Prostate gland (tissue), 2 donors: ENCODE results near the gene WDFY3. TPM values are rescaled to one million over a fixed set of nuclear protein-coding genes. Genes with fewer than 3 reads are reported as not detected.

Experiments
- DNase-seq: peaks from one replicate; pipeline ENCODE4 v3.0.0-alpha.2; 2019; ENCODE audit warnings: low spot score
- H3K27ac ChIP-seq, 2 donors: fragments of 200-600 bp; sonication (generic); 2 replicates each; pipeline ENCODE4 v1.5.1; 2017 to 2019
- H3K27me3 ChIP-seq: fragments of 200-600 bp; sonication (generic); replicated peaks from 2 replicates; pipeline ENCODE4 v1.5.1; 2019; ENCODE audit not compliant: insufficient read depth
- H3K36me3 ChIP-seq, 2 donors: fragments of 200-600 bp; sonication (generic); 1 replicate in 1 of 2; 2 replicates in 1 of 2; pipeline versions ENCODE4 v1.5.1 to v1.8.1; 2017 to 2019
- H3K4me1 ChIP-seq: fragments of 200-600 bp; sonication (generic); replicated peaks from 2 replicates; pipeline ENCODE4 v1.5.1; 2019
- H3K4me3 ChIP-seq, 2 donors: fragments of 200-600 bp; sonication (generic); 2 replicates each; pipeline ENCODE4 v1.5.1; 2017 to 2019
- H3K9me3 ChIP-seq: fragments of 200-600 bp; sonication (generic); 2 replicates; pipeline ENCODE4 v1.5.1; 2017
- POLR2A ChIP-seq: fragments of 450-650 bp; IDR thresholded peaks from one replicate; pipeline ENCODE4 v1.6.1; 2016; ENCODE audit warnings: antibody characterized with exemption, mild to moderate bottlenecking
- POLR2AphosphoS5 ChIP-seq: sonication (generic); formaldehyde crosslinking; IDR thresholded peaks from one replicate; pipeline ENCODE4 v1.6.1; 2017; ENCODE audit warnings: antibody characterized with exemption
- WGBS: methylation state at CpG from one replicate; pipeline ENCODE4 v1.1.5; 2018; 5-methylcytosine and 5-hydroxymethylcytosine counted together
- intact Hi-C: fragments of 100-400 bp; cut with DNase I; formaldehyde crosslinking; loops from one replicate; pipeline ENCODE4 v1.14.2; 2022
- total RNA-seq, 2 donors: library from RNA; depleted of rRNA; stranded (reverse); fragments of >200 nt; gene quantifications; one replicate each; pipeline ENCODE4 v1.1.0, GENCODE V29; 2016
- TF ChIP-seq, protein P1 (sequence below), 4 experiments: fragments of 200-600 bp in 2 of 4; fragments of 450-650 bp in 2 of 4; sonication (generic) in 2 of 4; IDR thresholded peaks; 1 replicate in 3 of 4; 2 replicates in 1 of 4; pipeline ENCODE4 v1.5.1; 2016 to 2019; ENCODE audit warnings: antibody characterized with exemption in 4 of 4, mild to moderate bottlenecking in 2 of 4, moderate library complexity in 2 of 4

The WDFY3 gene
- total RNA-seq, 2 donors from 2014 or later = 48.1 to 110 TPM

DNA sequence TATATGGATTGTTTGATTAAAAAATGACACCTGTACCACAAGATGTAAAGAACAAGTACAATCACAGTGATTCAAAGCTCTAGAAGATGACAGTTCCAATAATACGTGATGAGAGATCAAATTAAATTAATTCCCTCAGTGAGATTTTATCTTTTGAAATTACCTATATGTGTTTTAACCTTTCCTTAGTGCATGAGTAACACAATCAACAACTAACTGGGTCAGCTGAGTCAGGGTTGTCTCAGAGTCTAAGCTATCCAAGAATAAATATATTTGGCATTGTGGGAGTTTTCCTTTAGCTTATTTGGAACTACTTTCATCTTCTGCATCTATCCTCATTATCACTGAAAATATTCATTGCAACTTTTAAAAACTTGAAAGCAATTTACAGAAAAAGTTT lies 162.8 kb downstream of the WDFY3 start:
- WGBS = 70% methylated on average over 1 of the region's 1 CpG
- no peaks in the 10 kb centered on the region for H3K36me3 ChIP-seq
- H3K9me3 ChIP-seq = no peaks in the 10 kb centered on the region
- H3K4me1 ChIP-seq = no peaks in the 10 kb centered on the region
- DNase-seq = no peak
- no peak overlapping the region for H3K4me3 ChIP-seq
- no peaks in the 10 kb centered on the region for H3K27me3 ChIP-seq
- intact Hi-C loops = no loop called here
- TF ChIP-seq POLR2A = no peak
- TF ChIP-seq, protein P1, sequence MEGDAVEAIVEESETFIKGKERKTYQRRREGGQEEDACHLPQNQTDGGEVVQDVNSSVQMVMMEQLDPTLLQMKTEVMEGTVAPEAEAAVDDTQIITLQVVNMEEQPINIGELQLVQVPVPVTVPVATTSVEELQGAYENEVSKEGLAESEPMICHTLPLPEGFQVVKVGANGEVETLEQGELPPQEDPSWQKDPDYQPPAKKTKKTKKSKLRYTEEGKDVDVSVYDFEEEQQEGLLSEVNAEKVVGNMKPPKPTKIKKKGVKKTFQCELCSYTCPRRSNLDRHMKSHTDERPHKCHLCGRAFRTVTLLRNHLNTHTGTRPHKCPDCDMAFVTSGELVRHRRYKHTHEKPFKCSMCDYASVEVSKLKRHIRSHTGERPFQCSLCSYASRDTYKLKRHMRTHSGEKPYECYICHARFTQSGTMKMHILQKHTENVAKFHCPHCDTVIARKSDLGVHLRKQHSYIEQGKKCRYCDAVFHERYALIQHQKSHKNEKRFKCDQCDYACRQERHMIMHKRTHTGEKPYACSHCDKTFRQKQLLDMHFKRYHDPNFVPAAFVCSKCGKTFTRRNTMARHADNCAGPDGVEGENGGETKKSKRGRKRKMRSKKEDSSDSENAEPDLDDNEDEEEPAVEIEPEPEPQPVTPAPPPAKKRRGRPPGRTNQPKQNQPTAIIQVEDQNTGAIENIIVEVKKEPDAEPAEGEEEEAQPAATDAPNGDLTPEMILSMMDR (IDR thresholded peaks at IDR 0.05) = no peak
- TF ChIP-seq POLR2AphosphoS5 = no peak
- H3K27ac ChIP-seq = no peak overlapping the region

DNA sequence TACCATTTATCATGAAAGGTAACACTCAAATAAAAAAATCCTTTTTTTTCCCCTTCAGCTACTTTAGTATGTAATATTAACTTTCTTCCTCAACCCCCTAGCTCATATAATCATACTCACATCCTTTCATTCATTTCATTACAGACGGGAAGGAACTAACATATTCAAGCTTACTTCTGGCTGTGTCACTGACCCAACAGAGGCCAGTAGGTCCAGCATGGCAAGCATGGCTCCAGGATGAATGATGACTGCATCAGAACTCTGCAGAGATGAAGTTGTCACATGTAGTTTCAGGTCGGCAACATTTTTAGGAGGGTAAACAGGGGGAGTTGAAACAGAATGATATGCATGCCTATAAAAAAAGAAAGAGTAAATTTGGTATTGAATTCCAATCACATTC lies 163.4 kb downstream of the WDFY3 start:
- Histone ChIP-seq H3K36me3 (no peaks in the 10 kb centered on the region), H3K4me1 (no peaks in the 10 kb centered on the region), H3K27ac (no peak overlapping the region), H3K27me3 (no peaks in the 10 kb centered on the region), H3K4me3 (no peak overlapping the region), H3K9me3 (no peaks in the 10 kb centered on the region)
- WGBS = 78% methylated on average over 2 of the region's 2 CpGs
- TF ChIP-seq, protein P1 (IDR thresholded peaks at IDR 0.05) = no peak
- no peak for TF ChIP-seq POLR2AphosphoS5
- DNase-seq = no peak
- intact Hi-C loops = no loop called here

DNA sequence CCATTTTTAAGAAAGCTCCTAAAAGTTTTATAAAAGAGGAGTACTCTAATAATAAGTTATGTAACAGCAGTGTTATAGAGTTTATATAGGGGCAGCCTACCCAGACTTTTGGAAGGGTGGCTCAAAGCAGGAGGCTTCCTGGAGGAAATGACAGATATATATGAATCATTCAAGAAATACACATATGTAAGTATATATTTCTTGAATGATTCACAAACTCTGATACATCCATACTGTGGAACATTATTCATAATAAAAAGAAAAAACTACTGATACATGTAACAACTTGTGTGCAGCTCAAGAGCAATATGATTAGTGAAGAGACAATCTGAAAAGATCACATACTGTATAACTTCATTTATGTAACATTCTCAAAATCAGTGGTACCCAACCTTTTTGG lies 166.2 kb downstream of the WDFY3 start:
- H3K4me3 ChIP-seq = no peak overlapping the region
- no peaks in the 10 kb centered on the region for H3K4me1 ChIP-seq
- no peak for DNase-seq
- TF ChIP-seq POLR2A (no peak), POLR2AphosphoS5 (no peak)
- TF ChIP-seq, protein P1 (IDR thresholded peaks at IDR 0.05) = no peak
- intact Hi-C loops = no loop called here
- no peaks in the 10 kb centered on the region for H3K9me3 ChIP-seq
- no peaks in the 10 kb centered on the region for H3K27me3 ChIP-seq
- H3K36me3 ChIP-seq = no peaks in the 10 kb centered on the region
- H3K27ac ChIP-seq = no peak overlapping the region

DNA sequence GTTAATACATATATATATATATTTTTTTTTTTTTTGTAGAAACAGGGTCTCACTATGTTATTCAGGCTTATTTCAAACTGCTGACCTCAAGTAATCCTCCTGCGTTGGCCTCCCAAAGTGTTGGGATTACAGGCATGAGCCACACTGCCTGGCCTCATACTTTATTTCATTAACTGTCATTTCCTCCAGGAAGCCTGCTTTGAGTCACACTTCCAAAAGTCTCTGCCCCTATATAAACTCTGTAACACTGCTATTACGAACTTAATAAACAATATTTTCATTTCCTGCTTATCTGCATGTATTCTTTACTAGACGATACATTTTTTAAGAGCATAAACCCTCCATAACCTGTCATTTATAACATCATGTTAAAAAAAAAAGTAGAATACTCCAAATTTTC lies 167.2 kb downstream of the WDFY3 start:
- Histone ChIP-seq H3K4me3 (no peak overlapping the region), H3K27ac (no peak overlapping the region), H3K27me3 (no peaks in the 10 kb centered on the region), H3K4me1 (no peaks in the 10 kb centered on the region), H3K36me3 (no peaks in the 10 kb centered on the region), H3K9me3 (no peaks in the 10 kb centered on the region)
- TF ChIP-seq, protein P1 (IDR thresholded peaks at IDR 0.05) = no peak
- TF ChIP-seq POLR2A = no peak
- no peak for TF ChIP-seq POLR2AphosphoS5
- WGBS = 92% methylated on average over 3 of the region's 3 CpGs
- intact Hi-C loops = no loop called here
- no peak for DNase-seq

DNA sequence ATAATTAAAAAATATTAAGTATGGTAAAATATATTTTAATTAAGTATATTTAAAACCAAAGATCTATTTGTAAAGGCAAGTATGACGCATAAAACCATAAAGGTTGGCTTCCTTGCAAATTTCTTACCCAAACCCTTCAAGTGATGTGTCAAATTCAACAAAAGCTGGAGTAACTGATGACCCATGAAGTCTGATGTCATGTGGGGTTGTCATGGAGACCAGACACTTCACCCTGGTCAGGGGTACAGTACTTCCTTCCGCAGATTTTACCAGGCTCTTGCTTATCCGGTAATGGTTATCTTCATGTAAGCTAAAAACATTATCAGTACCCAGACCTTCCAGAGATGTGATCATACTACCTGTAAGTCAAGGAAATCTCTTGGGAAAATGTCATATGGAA lies 170.1 kb downstream of the WDFY3 start:
- TF ChIP-seq POLR2A = no peak
- TF ChIP-seq POLR2AphosphoS5 = no peak
- TF ChIP-seq, protein P1 (IDR thresholded peaks at IDR 0.05) = no peak
- no peak for DNase-seq
- Histone ChIP-seq H3K27me3 (no peaks in the 10 kb centered on the region), H3K36me3 (no peaks in the 10 kb centered on the region), H3K4me1 (no peaks in the 10 kb centered on the region), H3K4me3 (no peak overlapping the region), H3K27ac (no peak overlapping the region), H3K9me3 (no peaks in the 10 kb centered on the region)
- 89% methylated on average over 3 of the region's 3 CpGs for WGBS
- intact Hi-C loops = no loop called here
